H1 (cell line): Measurements from ENCODE around the gene PRKAG1. TPM values are rescaled to one million over a fixed set of nuclear protein-coding genes. Genes with fewer than 3 reads are reported as not detected.

ENCODE experiments used
- CTCF ChIA-PET: fragments of 300-600 bp; sonication (Branson Sonifier 250); formaldehyde crosslinking; loops from one replicate; lab custom pipeline; 2021; ENCODE audit not compliant: partially characterized antibody; lab: Charles Lee
- POLR2A ChIA-PET: fragments of 300-600 bp; sonication (Branson Sonifier 250); formaldehyde crosslinking; loops from one replicate; lab custom pipeline; 2021; ENCODE audit warnings: inconsistent platforms; ENCODE audit not compliant: partially characterized antibody; lab: Charles Lee
- DNase-seq, 2 experiments: peaks; one replicate each; pipeline versions ENCODE4 v3.0.0 to v3.0.0-alpha.2; 2010 to 2022; ENCODE audit warnings: low spot score in 2 of 2, low read depth in 1 of 2, mixed read lengths in 1 of 2
- FAIRE-seq: peaks from 2 replicates; lab custom pipeline; 2011; peaks lifted over from hg19 to GRCh38; lab: Jason Lieb, UNC
- H2AFZ ChIP-seq: 2 replicates; pipeline ENCODE4 v1.8.1; 2012; ENCODE audit warnings: low read length, inconsistent platforms
- H2AK5ac ChIP-seq: 2 replicates; pipeline ENCODE4 v1.6.1; 2013; ENCODE audit warnings: low read depth, low read length
- H2BK120ac ChIP-seq: replicated peaks from 2 replicates; pipeline ENCODE3; 2013; ENCODE audit warnings: low read depth, low read length, inconsistent platforms
- H2BK12ac ChIP-seq: 2 replicates; pipeline ENCODE4 v1.6.1; 2013; ENCODE audit warnings: low read depth, low read length
- H2BK15ac ChIP-seq: 2 replicates; pipeline ENCODE4 v1.6.1; 2013; ENCODE audit warnings: low read length
- H2BK20ac ChIP-seq: 2 replicates; pipeline ENCODE4 v1.6.1; 2013; ENCODE audit warnings: low read length
- H2BK5ac ChIP-seq: 2 replicates; pipeline ENCODE4 v1.6.1; 2013; ENCODE audit warnings: low read depth, low read length
- H3K14ac ChIP-seq: 2 replicates; pipeline ENCODE4 v1.6.1; 2013; ENCODE audit warnings: inconsistent platforms; ENCODE audit not compliant: insufficient read length
- H3K18ac ChIP-seq: 2 replicates; pipeline ENCODE4 v1.6.1; 2013; ENCODE audit warnings: low read length; ENCODE audit errors: extremely low read depth
- H3K23ac ChIP-seq: 2 replicates; pipeline ENCODE4 v1.6.1; 2013; ENCODE audit warnings: inconsistent platforms; ENCODE audit not compliant: insufficient read length
- H3K23me2 ChIP-seq: 2 replicates; pipeline ENCODE4 v1.6.1; 2013; ENCODE audit warnings: low read depth, low read length
- H3K27ac ChIP-seq: 2 replicates; pipeline ENCODE4 v1.6.1; 2011; ENCODE audit warnings: low read depth, low read length, inconsistent platforms
- H3K27me3 ChIP-seq, 4 experiments: replicated peaks in 1 of 4; 1 replicate in 1 of 4; 2 replicates in 3 of 4; pipeline versions ENCODE4 v1.6.1 to v1.8.1; 2011 to 2013; ENCODE audit warnings: low read length in 3 of 4, mild to moderate bottlenecking in 3 of 4, inconsistent platforms in 2 of 4, mixed read lengths in 2 of 4, moderate library complexity in 1 of 4; ENCODE audit not compliant: control insufficient read depth in 3 of 4, insufficient read depth in 3 of 4; ENCODE audit errors: extremely low read depth in 1 of 4
- H3K36me3 ChIP-seq, 4 experiments: 2 replicates each; pipeline versions ENCODE4 v1.6.1 to v1.8.1; 2011 to 2013; ENCODE audit warnings: mild to moderate bottlenecking in 4 of 4, low read length in 3 of 4, moderate library complexity in 2 of 4, control low read depth in 1 of 4, inconsistent platforms in 1 of 4; ENCODE audit not compliant: insufficient read depth in 4 of 4, control insufficient read depth in 2 of 4
- H3K4ac ChIP-seq: replicated peaks from 2 replicates; pipeline ENCODE3; 2013; ENCODE audit warnings: low read length, low read depth, mixed read lengths, inconsistent platforms; ENCODE audit not compliant: insufficient read length
- H3K4me1 ChIP-seq, 4 experiments: replicated peaks in 1 of 4; 1 replicate in 1 of 4; 2 replicates in 3 of 4; pipeline versions ENCODE4 v1.6.1 to v1.8.1; 2011 to 2013; ENCODE audit warnings: low read length in 3 of 4, inconsistent platforms in 2 of 4, mixed read lengths in 1 of 4; ENCODE audit not compliant: insufficient read depth in 4 of 4, control insufficient read depth in 3 of 4
- H3K4me2 ChIP-seq, 2 experiments: 2 replicates each; pipeline versions ENCODE4 v1.6.1 to v1.8.1; 2011 to 2013; ENCODE audit warnings: low read depth in 2 of 2, low read length in 2 of 2, control low read depth in 1 of 2, inconsistent platforms in 1 of 2, mild to moderate bottlenecking in 1 of 2; ENCODE audit not compliant: insufficient read depth in 1 of 2
- H3K4me3 ChIP-seq, 4 experiments: fragments of 200-600, 300-600 bp in 1 of 4; sonication (generic), shearing (Covaris generic), sonication (Bioruptor Twin) in 1 of 4; 2 replicates each; pipeline versions ENCODE4 v1.5.1 to v1.8.1; 2011 to 2016; ENCODE audit warnings: low read length in 4 of 4, low read depth in 3 of 4, control low read depth in 2 of 4, inconsistent platforms in 2 of 4, mild to moderate bottlenecking in 2 of 4, mixed read lengths in 1 of 4, moderate library complexity in 1 of 4; ENCODE audit not compliant: insufficient read depth in 2 of 4; ENCODE audit errors: extremely low read depth in 1 of 4
- H3K56ac ChIP-seq: replicated peaks from 2 replicates; pipeline ENCODE3; 2013; ENCODE audit warnings: low read depth, mild to moderate bottlenecking, mixed read lengths, low read length, inconsistent platforms; ENCODE audit not compliant: insufficient read length
- H3K79me1 ChIP-seq: 2 replicates; pipeline ENCODE4 v1.6.1; 2013; ENCODE audit warnings: low read depth, low read length, control low read depth
- H3K79me2 ChIP-seq, 2 experiments: 2 replicates each; pipeline versions ENCODE4 v1.6.1 to v1.8.1; 2012 to 2013; ENCODE audit warnings: low read length in 2 of 2, mild to moderate bottlenecking in 2 of 2, inconsistent platforms in 1 of 2; ENCODE audit not compliant: insufficient read depth in 2 of 2, control insufficient read depth in 1 of 2
- H3K9ac ChIP-seq, 4 experiments: replicated peaks in 1 of 4; 1 replicate in 1 of 4; 2 replicates in 3 of 4; pipeline versions ENCODE4 v1.6.1 to v1.8.1; 2011 to 2013; ENCODE audit warnings: low read depth in 3 of 4, low read length in 3 of 4, control low read depth in 2 of 4, mild to moderate bottlenecking in 2 of 4, moderate library complexity in 2 of 4, inconsistent platforms in 1 of 4; ENCODE audit errors: extremely low read depth in 1 of 4
- H3K9me3 ChIP-seq, 2 experiments: 2 replicates each; pipeline versions ENCODE4 v1.6.1 to v1.8.1; 2012 to 2013; ENCODE audit warnings: mild to moderate bottlenecking in 2 of 2, moderate library complexity in 2 of 2, control low read depth in 1 of 2, inconsistent platforms in 1 of 2, low read depth in 1 of 2, low read length in 1 of 2, mixed read lengths in 1 of 2; ENCODE audit not compliant: insufficient read depth in 2 of 2
- H4K20me1 ChIP-seq, 2 experiments: replicated peaks in 1 of 2; 2 replicates each; pipeline versions ENCODE3 to v1.8.1; 2011 to 2013; ENCODE audit warnings: inconsistent platforms in 2 of 2, low read length in 2 of 2, mild to moderate bottlenecking in 1 of 2; ENCODE audit not compliant: insufficient read depth in 2 of 2, control insufficient read depth in 1 of 2
- H4K5ac ChIP-seq: 2 replicates; pipeline ENCODE4 v1.6.1; 2013; ENCODE audit warnings: low read length, low read depth, mixed read lengths, inconsistent platforms; ENCODE audit not compliant: insufficient read length
- H4K8ac ChIP-seq: 2 replicates; pipeline ENCODE4 v1.8.0; 2013; ENCODE audit warnings: mild to moderate bottlenecking, moderate library complexity, low read length, inconsistent platforms; ENCODE audit not compliant: insufficient read depth; ENCODE audit errors: extremely low read depth
- H4K91ac ChIP-seq: replicated peaks from 2 replicates; pipeline ENCODE3; 2013; ENCODE audit warnings: low read length, mixed read lengths, inconsistent platforms; ENCODE audit not compliant: insufficient read length
- EP300 ChIP-seq, 2 experiments: IDR thresholded peaks; 1 replicate in 1 of 2; 2 replicates in 1 of 2; pipeline ENCODE4 v1.6.1; 2011 to 2012; ENCODE audit warnings: low read depth in 2 of 2, low read length in 2 of 2, mild to moderate bottlenecking in 2 of 2, borderline replicate concordance in 1 of 2, inconsistent platforms in 1 of 2, moderate library complexity in 1 of 2
- NRF1 ChIP-seq: IDR thresholded peaks from 2 replicates; pipeline ENCODE4 v1.6.1; 2011; ENCODE audit warnings: mild to moderate bottlenecking, low read depth, low read length, improper control_type of control experiment
- TAF7 ChIP-seq: optimal IDR thresholded peaks from 2 replicates; pipeline ENCODE3; 2011; ENCODE audit warnings: low read depth, mild to moderate bottlenecking, inconsistent platforms, low read length, moderate library complexity, borderline replicate concordance
- WGBS, 2 experiments: shearing (Covaris generic) in 1 of 2; methylation state at CpG; one replicate each; pipeline versions ENCODE4 v1.1.6 to v1.1.7; 2013 to 2015; ENCODE audit warnings: low lambda C conversion rate in 2 of 2, mixed read lengths in 2 of 2, inconsistent platforms in 1 of 2, low coverage in 1 of 2, missing lambda C conversion rate in 1 of 2; ENCODE audit not compliant: insufficient replicate concordance in 2 of 2, insufficient coverage in 1 of 2, insufficient read length in 1 of 2; ENCODE audit errors: extremely low coverage in 1 of 2, missing lambda C conversion rate in 1 of 2; 5-methylcytosine and 5-hydroxymethylcytosine counted together
- polyA plus RNA-seq, 7 experiments: library from polyadenylated mRNA; depleted of rRNA in 3 of 7; stranded (reverse) in 5 of 7; unstranded in 2 of 7; fragments of >200 nt in 5 of 7; fragments of 200-250 nt in 2 of 7; gene quantifications; 1 replicate in 5 of 7; 2 replicates in 1 of 7; 4 replicates in 1 of 7; pipeline versions ENCODE4 v1.2.1 to v1.2.3, GENCODE V29; 2011 to 2013; ENCODE audit warnings: missing spikeins in 2 of 7, mixed read lengths in 2 of 7
- total RNA-seq: library from RNA; stranded (reverse); fragmentation: NEBNext Ultra II Directional; extraction: Animal tissue kit (Norgen Biotek cat#: 25700); gene quantifications from 2 replicates; pipeline ENCODE4 v1.2.1, GENCODE V29; 2021

The PRKAG1 gene
- total and polyA plus RNA-seq, 2 of the 8 experiments (the other 6 are each of a cell fraction or from before 2014, with no cell fraction given) = 38.6 to 57.5 TPM

DNA sequence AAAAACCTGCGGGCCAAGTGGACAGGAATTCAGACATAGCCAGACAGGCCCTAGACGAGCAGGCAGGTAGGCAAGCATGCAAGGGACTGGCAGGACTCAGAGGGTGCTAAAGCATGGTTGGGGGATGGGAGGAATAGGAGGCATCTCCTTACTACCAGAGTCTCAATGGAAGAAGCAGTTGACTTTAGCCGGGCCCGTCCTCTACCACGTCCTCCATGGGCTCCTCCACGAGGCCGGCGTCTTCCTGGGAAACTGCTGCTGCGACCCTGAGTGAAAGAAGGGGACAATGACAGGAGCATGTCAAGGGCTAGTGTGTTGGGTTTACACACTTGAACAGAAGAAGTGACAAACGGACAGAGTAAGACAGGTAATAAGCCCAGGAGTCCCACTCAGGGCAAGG lies 30.4 kb upstream of the PRKAG1 start:
- no peak overlapping the region for H3K4me2 ChIP-seq
- H3K36me3 ChIP-seq = peaks cover 56 to 90% (median 85%) of the 10 kb centered on the region in 4 experiments

More for the DNA sequence above, 30.4 kb upstream of the PRKAG1 start:
- no peak overlapping the region for H3K14ac ChIP-seq
- peaks cover 2% of the 10 kb centered on the region; the same call in 1 of the 2 replicates for H3K79me1 ChIP-seq
- H3K79me2 ChIP-seq = peaks cover 0 to 6% of the 10 kb centered on the region in 2 experiments; a peak in 1 of 4 replicates
- DNase-seq (no peak), FAIRE-seq (no peak)
- peaks cover 15 to 44% of the 10 kb centered on the region in 2 experiments for H4K20me1 ChIP-seq
- CTCF ChIA-PET = interaction anchor here (0.8 to 9.1 kb wide), 7 partner anchors 14 to 69 kb away, joined by 3 to 126 read pairs (median 3); no protein-coding TSS in a partner anchor
- H2BK5ac ChIP-seq = no peak overlapping the region
- no peak overlapping the region for H2AFZ ChIP-seq
- WGBS, 2 experiments = 92% methylated on average over 10 of the region's 10 CpGs; no CpG with 5 or more reads in 1 of the 2 experiments
- POLR2A ChIA-PET = interaction anchor here (2.2 to 21.2 kb wide), 2 partner anchors 19 to 221 kb away, joined by 4 to 339 read pairs; no protein-coding TSS in a partner anchor
- H3K27ac ChIP-seq = no peak overlapping the region
- H3K4me3 ChIP-seq = no peak overlapping the region
- H4K5ac ChIP-seq = no peak overlapping the region
- H4K8ac ChIP-seq = no peak overlapping the region
- H2BK12ac ChIP-seq = no peak overlapping the region
- H3K18ac ChIP-seq = no peak overlapping the region
- no peak for TF ChIP-seq TAF7
- no peak for TF ChIP-seq NRF1
- no peak for TF ChIP-seq EP300 (IDR thresholded peaks at IDR 0.05; ENCODE audit: borderline replicate concordance in 1 of 2, low read depth in 2 of 2, low read length in 2 of 2)
- no peak overlapping the region for H2AK5ac ChIP-seq
- H2BK120ac ChIP-seq = no peak overlapping the region
- no peaks in the 10 kb centered on the region for H3K4me1 ChIP-seq
- no peak overlapping the region for H2BK20ac ChIP-seq
- no peak overlapping the region for H2BK15ac ChIP-seq
- no peaks in the 10 kb centered on the region for H3K9me3 ChIP-seq
- no peak overlapping the region for H3K9ac ChIP-seq
- no peaks in the 10 kb centered on the region for H3K23me2 ChIP-seq
- no peak overlapping the region for H4K91ac ChIP-seq
- H3K23ac ChIP-seq = no peak overlapping the region
- H3K56ac ChIP-seq = no peak overlapping the region
- no peaks in the 10 kb centered on the region for H3K27me3 ChIP-seq
- H3K4ac ChIP-seq = no peak overlapping the region
